Upper lobe of right lung (tissue), 1 donor: ENCODE measurements around the gene IPPK. TPM values are rescaled to one million over a fixed set of nuclear protein-coding genes. Genes with fewer than 3 reads are reported as not detected.

Experiments
- ATAC-seq: fragments of 200-7000 bp; cut with Tn5 transposase; one replicate; pipeline ENCODE4 v1.9.1; 2020; ENCODE audit warnings: mild to moderate bottlenecking, moderate library complexity
- DNase-seq: peaks from one replicate; pipeline ENCODE4 v3.0.0-alpha.2; 2020
- H3K27ac ChIP-seq: fragments of 200-600 bp; one replicate; pipeline ENCODE4 v1.8.0; 2022
- H3K27me3 ChIP-seq: fragments of 200-600 bp; one replicate; pipeline ENCODE4 v1.8.0; 2022; ENCODE audit warnings: mild to moderate bottlenecking
- H3K36me3 ChIP-seq: fragments of 200-600 bp; one replicate; pipeline ENCODE4 v1.8.0; 2022
- H3K4me1 ChIP-seq: fragments of 200-600 bp; one replicate; pipeline ENCODE4 v1.8.0; 2022
- H3K4me3 ChIP-seq: fragments of 200-600 bp; one replicate; pipeline ENCODE4 v1.8.0; 2022; ENCODE audit warnings: mild to moderate bottlenecking
- H3K9me3 ChIP-seq: fragments of 200-600 bp; one replicate; pipeline ENCODE4 v1.8.0; 2022
- intact Hi-C: fragments of 100-400 bp; cut with DNase I; formaldehyde crosslinking; loops from one replicate; pipeline ENCODE4 v1.11.0; 2022
- total RNA-seq: library from RNA; stranded (reverse); fragmentation: NEBNext Ultra II Directional; extraction: Animal tissue kit (Norgen Biotek cat#: 25700); gene quantifications from one replicate; pipeline ENCODE4 v1.2.1, GENCODE V29; 2021
- TF ChIP-seq, protein P1 (sequence below): fragments of 200-600 bp; IDR thresholded peaks from one replicate; pipeline ENCODE4 v1.8.0; 2022; ENCODE audit warnings: antibody characterized with exemption
- donor health status: DM: no; HTN: yes; CAD: no; lungs with severe emphysema.

Gene IPPK
- total RNA-seq, 1 donor from 2014 or later, result 9.6 TPM

DNA sequence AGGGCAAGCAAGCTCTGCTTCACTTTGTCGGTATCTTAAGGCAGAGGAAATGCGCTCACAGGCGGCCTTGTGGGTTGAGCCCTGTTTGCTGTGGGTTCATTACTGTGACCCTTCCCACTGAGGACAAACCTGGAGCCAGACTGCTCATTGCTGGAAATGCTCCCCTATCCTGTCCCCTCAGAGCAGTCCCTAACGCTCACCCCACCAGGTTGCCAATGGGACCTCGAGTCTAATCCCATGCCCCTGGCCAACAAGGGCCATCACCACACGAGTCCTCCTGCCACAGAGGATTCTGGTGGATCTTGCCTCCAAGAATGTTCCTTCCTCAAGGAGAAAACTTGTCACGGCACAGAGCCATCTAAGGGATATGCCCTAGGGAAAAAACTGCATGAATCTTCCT, 14.6 kb downstream of the IPPK start:
- peaks cover 24% of the 10 kb centered on the region for H3K36me3 ChIP-seq
- no peak overlapping the region for H3K27ac ChIP-seq
- ATAC-seq (no peak), DNase-seq (no peak)
- TF ChIP-seq, protein P1, sequence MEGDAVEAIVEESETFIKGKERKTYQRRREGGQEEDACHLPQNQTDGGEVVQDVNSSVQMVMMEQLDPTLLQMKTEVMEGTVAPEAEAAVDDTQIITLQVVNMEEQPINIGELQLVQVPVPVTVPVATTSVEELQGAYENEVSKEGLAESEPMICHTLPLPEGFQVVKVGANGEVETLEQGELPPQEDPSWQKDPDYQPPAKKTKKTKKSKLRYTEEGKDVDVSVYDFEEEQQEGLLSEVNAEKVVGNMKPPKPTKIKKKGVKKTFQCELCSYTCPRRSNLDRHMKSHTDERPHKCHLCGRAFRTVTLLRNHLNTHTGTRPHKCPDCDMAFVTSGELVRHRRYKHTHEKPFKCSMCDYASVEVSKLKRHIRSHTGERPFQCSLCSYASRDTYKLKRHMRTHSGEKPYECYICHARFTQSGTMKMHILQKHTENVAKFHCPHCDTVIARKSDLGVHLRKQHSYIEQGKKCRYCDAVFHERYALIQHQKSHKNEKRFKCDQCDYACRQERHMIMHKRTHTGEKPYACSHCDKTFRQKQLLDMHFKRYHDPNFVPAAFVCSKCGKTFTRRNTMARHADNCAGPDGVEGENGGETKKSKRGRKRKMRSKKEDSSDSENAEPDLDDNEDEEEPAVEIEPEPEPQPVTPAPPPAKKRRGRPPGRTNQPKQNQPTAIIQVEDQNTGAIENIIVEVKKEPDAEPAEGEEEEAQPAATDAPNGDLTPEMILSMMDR, result no peak
- H3K9me3 ChIP-seq, result no peaks in the 10 kb centered on the region
- H3K27me3 ChIP-seq, result no peaks in the 10 kb centered on the region
- no peak overlapping the region for H3K4me3 ChIP-seq
- intact Hi-C loops, result loop anchor here (10.0 kb wide), 1 partner anchor 331 kb away; the partner anchor contains the start of genes CENPP and NOL8
- H3K4me1 ChIP-seq, result no peaks in the 10 kb centered on the region

DNA sequence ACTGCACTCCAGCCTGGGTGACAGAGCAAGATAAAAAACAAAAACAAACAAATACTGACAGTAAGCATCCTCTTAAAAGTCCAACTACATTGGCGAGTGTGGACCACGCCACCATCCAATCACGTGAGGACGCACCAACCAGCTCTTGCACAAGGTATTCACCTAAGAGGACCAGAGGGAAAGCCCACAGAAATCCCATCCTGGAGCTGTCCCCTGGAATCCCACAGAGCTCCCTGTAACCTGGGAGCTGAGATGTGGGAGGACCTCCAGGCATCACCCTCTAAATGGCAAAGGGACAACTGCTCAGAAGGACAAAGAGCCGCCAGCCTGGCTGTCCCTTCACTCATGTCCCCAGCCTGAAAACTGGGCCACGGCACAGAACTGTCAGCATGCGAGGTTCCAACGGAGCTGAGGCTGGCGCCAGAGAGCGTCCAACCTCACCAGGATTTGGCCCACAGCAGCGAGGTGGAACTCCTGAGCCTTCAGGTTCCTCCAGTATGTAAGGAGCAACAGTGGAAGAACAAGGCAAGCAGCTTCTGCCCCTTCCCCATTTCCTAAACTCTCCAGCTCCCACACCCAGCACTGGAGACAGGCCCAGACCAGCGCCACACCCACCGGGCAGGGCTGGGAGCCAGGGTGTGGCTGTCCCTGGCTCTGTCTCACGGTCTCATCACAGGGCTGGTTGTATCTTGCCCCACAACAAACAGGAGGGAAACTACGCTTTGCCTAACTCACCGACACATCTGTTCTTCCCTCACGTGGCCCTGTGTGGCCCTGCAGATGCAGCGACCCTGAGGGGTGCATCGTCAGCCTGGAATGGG, 15.2 kb downstream of the IPPK start:
- Histone ChIP-seq H3K4me3 (no peak overlapping the region), H3K4me1 (no peaks in the 10 kb centered on the region), H3K36me3 (peaks cover 24% of the 10 kb centered on the region), H3K27me3 (no peaks in the 10 kb centered on the region), H3K9me3 (no peaks in the 10 kb centered on the region), H3K27ac (no peak overlapping the region)
- DNase-seq (no peak), ATAC-seq (no peak)
- intact Hi-C loops, result loop anchor here (10.0 kb wide), 1 partner anchor 330 kb away; the partner anchor contains the start of genes CENPP and NOL8
- TF ChIP-seq, protein P1, result no peak

DNA sequence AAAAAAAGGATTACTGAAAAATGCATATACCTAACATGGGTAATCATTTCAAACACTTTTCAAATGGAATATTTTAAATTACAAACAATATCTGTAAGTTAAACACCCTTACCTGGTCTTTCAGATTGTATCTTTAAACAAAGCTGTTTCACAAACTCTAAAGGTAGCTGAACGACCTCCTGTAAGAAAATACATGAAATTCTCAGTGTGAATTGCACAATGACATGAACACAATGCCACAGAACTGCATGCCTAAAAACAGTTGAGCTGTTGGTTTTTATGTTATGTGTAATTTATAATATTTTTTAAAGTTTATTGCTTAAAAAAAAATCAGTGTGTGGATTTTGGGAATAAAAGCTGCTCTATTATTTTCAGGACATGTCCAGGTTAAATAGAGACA, 17.5 kb downstream of the IPPK start:
- H3K4me1 ChIP-seq, result no peaks in the 10 kb centered on the region
- no peak overlapping the region for H3K27ac ChIP-seq
- DNase-seq, result no peak
- H3K36me3 ChIP-seq, result peaks cover 41% of the 10 kb centered on the region
- no peak overlapping the region for H3K4me3 ChIP-seq
- TF ChIP-seq, protein P1, result no peak
- intact Hi-C loops, result loop anchor here (10.0 kb wide), 1 partner anchor 328 kb away; the partner anchor contains the start of genes CENPP and NOL8
- no peaks in the 10 kb centered on the region for H3K9me3 ChIP-seq
- H3K27me3 ChIP-seq, result no peaks in the 10 kb centered on the region
- no peak for ATAC-seq

DNA sequence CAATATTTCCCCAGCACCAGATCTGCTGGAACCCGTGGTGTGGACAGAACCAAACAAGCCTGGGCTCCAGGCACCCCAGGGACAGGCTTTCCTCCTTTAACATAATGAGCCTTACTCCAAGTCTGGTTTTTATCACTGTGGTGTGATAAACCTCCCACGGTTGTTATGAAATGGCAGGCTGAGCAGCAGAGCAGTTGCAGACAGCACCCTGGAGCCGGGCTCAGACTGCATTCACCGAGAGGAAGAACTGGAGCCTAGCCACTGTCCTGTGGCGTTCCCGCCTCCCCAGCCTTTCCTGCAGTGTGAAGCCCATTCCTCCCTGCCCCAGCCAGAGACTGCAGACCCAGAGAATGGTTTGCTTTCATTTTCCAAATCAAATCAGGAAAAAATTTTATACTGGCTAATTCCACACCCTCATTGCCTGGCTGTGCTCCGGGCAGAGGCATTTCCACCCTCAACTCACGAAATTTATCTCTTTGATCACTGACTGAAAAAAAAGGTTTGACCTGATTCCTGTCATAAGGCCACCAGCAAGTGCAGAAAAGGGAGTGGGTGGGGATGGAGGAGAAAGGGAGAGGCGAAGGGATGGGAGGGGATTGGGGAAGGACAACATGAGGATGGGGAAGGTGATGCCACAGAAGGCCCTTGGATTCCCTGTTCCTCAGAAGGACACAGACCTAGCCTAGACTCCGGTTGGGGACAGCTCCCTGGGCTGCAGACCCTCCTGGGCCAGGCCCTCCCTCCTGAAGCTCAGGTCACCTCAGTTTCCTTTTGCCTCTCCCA, 18.9 kb downstream of the IPPK start:
- Histone ChIP-seq H3K4me1 (no peaks in the 10 kb centered on the region), H3K27me3 (no peaks in the 10 kb centered on the region), H3K36me3 (peaks cover 44% of the 10 kb centered on the region), H3K4me3 (no peak overlapping the region), H3K9me3 (no peaks in the 10 kb centered on the region), H3K27ac (no peak overlapping the region)
- intact Hi-C loops, result loop anchor here (10.0 kb wide), 1 partner anchor 326 kb away; the partner anchor contains the start of genes CENPP and NOL8
- ATAC-seq, result no peak
- TF ChIP-seq, protein P1, result no peak
- peak; percentile 61 for DNase-seq

DNA sequence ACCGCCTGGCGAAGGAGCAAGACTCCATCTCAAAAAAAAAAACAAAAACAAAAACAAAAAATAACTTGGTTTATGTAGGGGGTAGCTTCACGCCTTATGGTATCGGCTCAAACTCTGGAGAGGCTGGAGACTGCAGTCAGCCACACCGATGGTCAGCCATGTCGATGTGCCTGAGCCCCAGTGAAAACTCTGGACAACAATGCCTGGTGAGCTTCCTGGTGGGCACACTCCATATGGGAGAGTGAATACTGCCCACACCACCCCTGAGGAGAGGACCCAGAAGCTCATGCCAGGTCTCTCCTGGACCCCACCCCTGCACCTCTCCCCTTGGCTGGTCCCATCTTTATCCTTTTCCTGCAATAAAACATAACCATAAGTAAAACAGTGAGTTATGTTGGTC, 19.6 kb downstream of the IPPK start:
- DNase-seq, result peak; percentile 25

More for the DNA sequence above, 19.6 kb downstream of the IPPK start:
- H3K9me3 ChIP-seq, result no peaks in the 10 kb centered on the region
- no peaks in the 10 kb centered on the region for H3K4me1 ChIP-seq
- TF ChIP-seq, protein P1, result no peak
- H3K27ac ChIP-seq, result no peak overlapping the region
- H3K27me3 ChIP-seq, result no peaks in the 10 kb centered on the region
- H3K4me3 ChIP-seq, result no peak overlapping the region
- H3K36me3 ChIP-seq, result peaks cover 42% of the 10 kb centered on the region
- intact Hi-C loops, result loop anchor here (10.0 kb wide), 1 partner anchor 325 kb away; the partner anchor contains the start of genes CENPP and NOL8
- ATAC-seq, result no peak
